Measurements from ENCODE around the gene HTR3B.
"Not testable (repeated sequence)": the region's sequence is repeated elsewhere in the genome, so short reads cannot be mapped to it uniquely, and the experiment has no call there.

Gene HTR3B

GRCh38 chr11:113946162-113946561, 41.6 kb downstream of the HTR3B start:
- DNase-seq (ENCODE audit: low read depth in 2 of 2): not testable (repeated sequence)

- DNase-seq (ENCODE audit: low read depth in 2 of 2): no peak
These were observed 43.4 kb downstream of the HTR3B start for GRCh38 chr11:113947994-113948393.

GRCh38 chr11:113949891-113950290, 45.3 kb downstream of the HTR3B start:
- DNase-seq (ENCODE audit: low read depth in 2 of 2): no peak

- DNase-seq (ENCODE audit: low read depth in 2 of 2): no peak
These were observed 46.9 kb downstream of the HTR3B start for GRCh38 chr11:113951537-113951936.

GRCh38 chr11:113952070-113952469, 47.5 kb downstream of the HTR3B start:
- DNase-seq (ENCODE audit: low read depth in 2 of 2): no peak

- DNase-seq (ENCODE audit: low read depth in 2 of 2): no peak
These were observed 48.0 kb downstream of the HTR3B start for GRCh38 chr11:113952588-113952987.

GRCh38 chr11:113954235-113954634, 49.6 kb downstream of the HTR3B start:
- DNase-seq (ENCODE audit: low read depth in 2 of 2): no peak

- no peak for DNase-seq (ENCODE audit: low read depth in 2 of 2)
These were observed 52.4 kb downstream of the HTR3B start for GRCh38 chr11:113956986-113957385.

- no peak for DNase-seq (ENCODE audit: low read depth in 2 of 2)
These were observed 56.2 kb downstream of the HTR3B start for GRCh38 chr11:113960702-113961330.

GRCh38 chr11:113967361-113967760, 62.8 kb downstream of the HTR3B start:
- DNase-seq (ENCODE audit: low read depth in 2 of 2): no peak

GRCh38 chr11:113971506-113972195, 67.1 kb downstream of the HTR3B start:
- DNase-seq (ENCODE audit: low read depth in 2 of 2): no peak

GRCh38 chr11:113974741-113975470, 70.3 kb downstream of the HTR3B start, which contains the start of gene HTR3A:
HTR3A (plus strand) TSS chr11:113975108; CDS start chr11:113975326, 218 bp downstream.
- DNase-seq (ENCODE audit: low read depth in 2 of 2): no peak

- no peak for DNase-seq (ENCODE audit: low read depth in 2 of 2)
These were observed 72.5 kb downstream of the HTR3B start for GRCh38 chr11:113977071-113977490.

GRCh38 chr11:113977701-113978100, 73.1 kb downstream of the HTR3B start:
- no peak for DNase-seq (ENCODE audit: low read depth in 2 of 2)

- DNase-seq (ENCODE audit: low read depth in 2 of 2): no peak
These were observed 74.8 kb downstream of the HTR3B start for GRCh38 chr11:113979431-113979830.

GRCh38 chr11:113980785-113981184, 76.2 kb downstream of the HTR3B start:
- DNase-seq (ENCODE audit: low read depth in 2 of 2): no peak

- no peak for DNase-seq (ENCODE audit: low read depth in 2 of 2)
These were observed 77.7 kb downstream of the HTR3B start for GRCh38 chr11:113982306-113982705.

GRCh38 chr11:113984781-113985180, 80.2 kb downstream of the HTR3B start:
- no peak for DNase-seq (ENCODE audit: low read depth in 2 of 2)

GRCh38 chr11:113985906-113986305, 81.3 kb downstream of the HTR3B start:
- DNase-seq (ENCODE audit: low read depth in 2 of 2): no peak

- DNase-seq (ENCODE audit: low read depth in 2 of 2): no peak
These were observed 82.0 kb downstream of the HTR3B start for GRCh38 chr11:113986351-113987140.

GRCh38 chr11:113989381-113989780, 84.8 kb downstream of the HTR3B start:
- no peak for DNase-seq (ENCODE audit: low read depth in 2 of 2)

- no peak for DNase-seq (ENCODE audit: low read depth in 2 of 2)
These were observed 85.3 kb downstream of the HTR3B start for GRCh38 chr11:113989916-113990315.

Measured in stimulated activated CD8-positive, alpha-beta memory T cell treated with anti-CD3 and anti-CD28 coated beads, Interleukin-7, amount 100 ng/mL, for 1 hour (primary cell).